HCT116 (cell line): Measurements from ENCODE around the gene ZNF469.

Source experiments
- ATF3 ChIP-seq: IDR thresholded peaks from 2 replicates; pipeline ENCODE4 v1.6.1; 2012
- CTCF ChIP-seq, 3 experiments: fragments of 200-600 bp in 1 of 3; sonication (generic) in 1 of 3; IDR thresholded peaks in 2 of 3; conservative IDR thresholded peaks in 1 of 3; 2 replicates each; pipeline ENCODE4 v1.5.1; 2012 to 2017; ENCODE audit warnings: low read depth in 2 of 3, low read length in 2 of 3, antibody characterized with exemption in 1 of 3, borderline replicate concordance in 1 of 3, control low read depth in 1 of 3, mild to moderate bottlenecking in 1 of 3, mixed read lengths in 1 of 3, mixed run types in 1 of 3, moderate library complexity in 1 of 3; ENCODE audit not compliant: insufficient read depth in 1 of 3
- ELF1 ChIP-seq: IDR thresholded peaks from 2 replicates; pipeline ENCODE4 v1.6.1; 2012; ENCODE audit warnings: low read depth, borderline replicate concordance
- EZH2 ChIP-seq: fragments of 200-600 bp; sonication (generic); IDR thresholded peaks from 2 replicates; pipeline ENCODE4 v1.6.1; 2017; ENCODE audit warnings: antibody characterized with exemption, mixed run types
- EZH2phosphoT487 ChIP-seq: fragments of 200-600 bp; IDR thresholded peaks from 2 replicates; pipeline ENCODE4 v1.6.1; 2018; ENCODE audit warnings: antibody characterized with exemption, borderline replicate concordance
- JUND ChIP-seq: IDR thresholded peaks from 2 replicates; pipeline ENCODE4 v1.6.1; 2012
- POLR2A ChIP-seq: IDR thresholded peaks from 2 replicates; pipeline ENCODE4 v1.7.0; 2011; ENCODE audit warnings: borderline replicate concordance; ENCODE audit not compliant: insufficient read depth, insufficient read length; ENCODE audit errors: extremely low read depth
- POLR2AphosphoS5 ChIP-seq: IDR thresholded peaks from 2 replicates; pipeline ENCODE4 v1.6.1; 2011; ENCODE audit warnings: mild to moderate bottlenecking, low read depth, low read length, moderate library complexity
- RAD21 ChIP-seq: IDR thresholded peaks from 2 replicates; pipeline ENCODE4 v1.6.1; 2012; ENCODE audit warnings: low read depth, mild to moderate bottlenecking
- REST ChIP-seq: IDR thresholded peaks from 2 replicates; pipeline ENCODE4 v1.6.1; 2012; ENCODE audit warnings: low read depth
- YY1 ChIP-seq: IDR thresholded peaks from 2 replicates; pipeline ENCODE4 v1.6.1; 2011; ENCODE audit warnings: low read length, low read depth, moderate library complexity, mild to moderate bottlenecking; ENCODE audit not compliant: insufficient replicate concordance; ENCODE audit errors: extremely low read depth
- TF ChIP-seq, protein P1 (sequence below): IDR thresholded peaks from 2 replicates; pipeline ENCODE4 v1.6.1; 2011; ENCODE audit warnings: mild to moderate bottlenecking, low read length, moderate library complexity; ENCODE audit not compliant: insufficient replicate concordance; ENCODE audit errors: extremely low read depth
- TF ChIP-seq, protein P2 (sequence below): IDR thresholded peaks from 2 replicates; pipeline ENCODE4 v1.6.1; 2012

DNA sequence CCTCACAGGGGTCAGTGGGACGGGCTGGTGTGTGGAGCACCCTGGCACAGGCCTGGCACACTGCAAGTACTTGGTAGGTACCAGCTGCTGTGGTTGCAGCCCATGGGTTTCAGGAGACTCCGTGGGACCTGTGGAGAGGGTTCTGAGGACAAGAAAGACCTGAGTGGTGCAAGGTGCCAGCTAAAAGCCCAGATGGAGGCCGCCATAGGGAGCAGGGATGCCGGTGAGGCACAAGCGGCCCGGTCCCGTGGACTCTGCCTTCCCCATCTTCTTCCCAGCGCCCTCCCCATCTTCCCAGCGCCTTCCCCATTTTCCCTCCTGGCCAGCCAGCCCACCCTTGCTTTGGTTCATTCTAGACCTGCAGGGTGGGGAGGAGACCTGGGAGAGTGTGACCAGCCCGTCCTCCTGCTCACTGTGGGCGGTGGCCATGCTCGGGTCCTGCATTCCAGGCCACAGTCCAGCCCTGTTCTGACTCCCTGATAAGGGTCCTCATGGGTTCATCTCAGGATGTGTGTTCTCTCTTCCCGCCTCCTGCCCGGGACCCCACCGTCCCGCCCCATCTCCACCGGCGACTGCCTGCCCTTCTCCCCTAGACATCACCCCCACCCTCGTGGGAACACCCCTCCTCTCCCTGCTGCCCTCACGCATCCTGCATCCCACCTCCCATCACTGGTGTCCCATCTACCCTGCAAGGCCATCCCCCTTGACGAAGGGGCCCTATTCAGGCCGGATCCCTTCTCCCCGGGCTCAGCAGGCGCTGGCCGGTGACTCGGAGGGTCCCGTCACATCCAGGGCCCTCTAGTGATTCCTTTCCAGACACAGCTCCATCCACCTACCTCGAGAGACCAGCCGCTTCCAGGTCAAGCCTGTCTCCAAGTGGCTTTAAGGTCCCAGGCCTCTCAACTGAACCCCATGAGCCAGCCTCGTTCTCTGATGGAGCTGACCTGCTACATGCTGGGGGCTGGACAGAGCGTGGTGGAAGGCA, 3.4 kb downstream of the ZNF469 start:
- TF ChIP-seq CTCF (IDR thresholded peaks at IDR 0.05 in 2 of 3, conservative IDR thresholded peaks at IDR 0.05 in 1 of 3; ENCODE audit: borderline replicate concordance in 1 of 3, insufficient read depth in 1 of 3, low read depth in 2 of 3, low read length in 2 of 3) (no peak), POLR2AphosphoS5 (no peak), EZH2phosphoT487 (no peak), POLR2A (no peak), EZH2 (no peak), ATF3 (no peak), RAD21 (no peak), JUND (no peak), YY1 (no peak), ELF1 (no peak), REST (no peak)
- TF ChIP-seq, protein P1, sequence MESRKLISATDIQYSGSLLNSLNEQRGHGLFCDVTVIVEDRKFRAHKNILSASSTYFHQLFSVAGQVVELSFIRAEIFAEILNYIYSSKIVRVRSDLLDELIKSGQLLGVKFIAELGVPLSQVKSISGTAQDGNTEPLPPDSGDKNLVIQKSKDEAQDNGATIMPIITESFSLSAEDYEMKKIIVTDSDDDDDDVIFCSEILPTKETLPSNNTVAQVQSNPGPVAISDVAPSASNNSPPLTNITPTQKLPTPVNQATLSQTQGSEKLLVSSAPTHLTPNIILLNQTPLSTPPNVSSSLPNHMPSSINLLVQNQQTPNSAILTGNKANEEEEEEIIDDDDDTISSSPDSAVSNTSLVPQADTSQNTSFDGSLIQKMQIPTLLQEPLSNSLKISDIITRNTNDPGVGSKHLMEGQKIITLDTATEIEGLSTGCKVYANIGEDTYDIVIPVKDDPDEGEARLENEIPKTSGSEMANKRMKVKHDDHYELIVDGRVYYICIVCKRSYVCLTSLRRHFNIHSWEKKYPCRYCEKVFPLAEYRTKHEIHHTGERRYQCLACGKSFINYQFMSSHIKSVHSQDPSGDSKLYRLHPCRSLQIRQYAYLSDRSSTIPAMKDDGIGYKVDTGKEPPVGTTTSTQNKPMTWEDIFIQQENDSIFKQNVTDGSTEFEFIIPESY = no peak
- TF ChIP-seq, protein P2, sequence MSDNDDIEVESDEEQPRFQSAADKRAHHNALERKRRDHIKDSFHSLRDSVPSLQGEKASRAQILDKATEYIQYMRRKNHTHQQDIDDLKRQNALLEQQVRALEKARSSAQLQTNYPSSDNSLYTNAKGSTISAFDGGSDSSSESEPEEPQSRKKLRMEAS = no peak
